ENCODE measurements around the gene UBXN4.

GRCh38 chr2:135802350-135802749 is 60.7 kb downstream of the UBXN4 start:
- no peak for TF ChIP-seq REST (IDR thresholded peaks at IDR 0.05; ENCODE audit: insufficient read depth in 1 of 2, low read depth in 2 of 2, low read length in 2 of 2)
- TF ChIP-seq TAF1 (IDR thresholded peaks at IDR 0.05; ENCODE audit: borderline replicate concordance, insufficient read depth, low read length), result no peak
